Amniotic stem cell (primary cell): ENCODE results near the gene ROCK1.

Experiments
- DNase-seq: peaks from one replicate; lab custom pipeline; 2025; lab: John Stamatoyannopoulos, UW

ROCK1 gene

GRCh38 chr18:21105936-21106335 lies 5.7 kb downstream of the ROCK1 start:
- DNase-seq, result no peak

- no peak for DNase-seq
Observed at GRCh38 chr18:21101172-21101571, 10.4 kb downstream of the ROCK1 start.

GRCh38 chr18:21100678-21101077 lies 10.9 kb downstream of the ROCK1 start:
- DNase-seq, result no peak

GRCh38 chr18:21100146-21100545 lies 11.5 kb downstream of the ROCK1 start:
- no peak for DNase-seq

- no peak for DNase-seq
Observed at GRCh38 chr18:21099442-21099841, 12.2 kb downstream of the ROCK1 start.

GRCh38 chr18:21096760-21097159 lies 14.9 kb downstream of the ROCK1 start:
- DNase-seq, result no peak

- DNase-seq, result no peak
Observed at GRCh38 chr18:21093133-21093532, 18.5 kb downstream of the ROCK1 start.

- DNase-seq, result no peak
Observed at GRCh38 chr18:21090680-21091079, 20.9 kb downstream of the ROCK1 start.

GRCh38 chr18:21085579-21086166 lies 25.9 kb downstream of the ROCK1 start:
- no peak for DNase-seq

GRCh38 chr18:21084511-21085078 lies 27.0 kb downstream of the ROCK1 start:
- DNase-seq, result no peak

- no peak for DNase-seq
Observed at GRCh38 chr18:21083017-21083416, 28.6 kb downstream of the ROCK1 start.

GRCh38 chr18:21081426-21081825 lies 30.2 kb downstream of the ROCK1 start:
- no peak for DNase-seq

- DNase-seq, result no peak
Observed at GRCh38 chr18:21080576-21080975, 31.0 kb downstream of the ROCK1 start.

- DNase-seq, result no peak
Observed at GRCh38 chr18:21074336-21075323, 37.0 kb downstream of the ROCK1 start.

GRCh38 chr18:21073180-21073579 lies 38.4 kb downstream of the ROCK1 start:
- no peak for DNase-seq

GRCh38 chr18:21071071-21071470 lies 40.5 kb downstream of the ROCK1 start:
- DNase-seq, result no peak

- DNase-seq, result no peak
Observed at GRCh38 chr18:21069468-21069867, 42.1 kb downstream of the ROCK1 start.

- DNase-seq, result no peak
Observed at GRCh38 chr18:21064347-21064746, 47.3 kb downstream of the ROCK1 start.

- DNase-seq, result no peak
Observed at GRCh38 chr18:21063011-21063410, 48.6 kb downstream of the ROCK1 start.

GRCh38 chr18:21057112-21057511 lies 54.5 kb downstream of the ROCK1 start:
- DNase-seq, result no peak

- DNase-seq, result no peak
Observed at GRCh38 chr18:21056545-21056944, 55.1 kb downstream of the ROCK1 start.

- no peak for DNase-seq
Observed at GRCh38 chr18:21054252-21054821, 57.3 kb downstream of the ROCK1 start.

- peak; percentile 35 for DNase-seq
Observed at GRCh38 chr18:21053127-21053526, 58.5 kb downstream of the ROCK1 start.
